SK-N-DZ (cell line): ENCODE results near the gene SLC12A9.
"Not testable (repeated sequence)": the region's sequence is repeated elsewhere in the genome, so short reads cannot be mapped to it uniquely, and the experiment has no call there.

Source experiments
- DNase-seq: peaks from one replicate; pipeline ENCODE4 v3.0.0-alpha.2; 2015; ENCODE audit warnings: low spot score
- small RNA-seq, 2 experiments: library from RNA; depleted of rRNA; stranded (forward); fragments of <200 nt; gene quantifications; one replicate each; pipeline ENCODE3, GENCODE V24; 2014

SLC12A9 gene

DNA sequence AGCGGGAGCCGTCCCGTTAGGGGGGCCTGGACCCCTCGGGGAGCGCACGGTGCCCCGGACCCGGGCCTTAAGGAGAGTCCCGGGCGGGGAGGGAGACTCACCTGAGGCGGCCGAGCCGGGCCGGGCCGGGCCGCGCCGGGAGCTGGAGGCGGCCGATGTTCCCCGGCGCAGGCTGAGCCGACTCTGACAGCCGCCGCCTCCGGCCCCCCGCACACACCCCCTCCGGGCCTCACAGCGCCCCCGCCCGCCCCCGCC is 43.1 kb downstream of the SLC12A9 start, which contains the start of gene ACHE:
ACHE (minus strand) TSS at position 188 of the 255 bp plus-strand sequence. CDS start 1,656 bp downstream, outside the sequence.
- no peak for DNase-seq

DNA sequence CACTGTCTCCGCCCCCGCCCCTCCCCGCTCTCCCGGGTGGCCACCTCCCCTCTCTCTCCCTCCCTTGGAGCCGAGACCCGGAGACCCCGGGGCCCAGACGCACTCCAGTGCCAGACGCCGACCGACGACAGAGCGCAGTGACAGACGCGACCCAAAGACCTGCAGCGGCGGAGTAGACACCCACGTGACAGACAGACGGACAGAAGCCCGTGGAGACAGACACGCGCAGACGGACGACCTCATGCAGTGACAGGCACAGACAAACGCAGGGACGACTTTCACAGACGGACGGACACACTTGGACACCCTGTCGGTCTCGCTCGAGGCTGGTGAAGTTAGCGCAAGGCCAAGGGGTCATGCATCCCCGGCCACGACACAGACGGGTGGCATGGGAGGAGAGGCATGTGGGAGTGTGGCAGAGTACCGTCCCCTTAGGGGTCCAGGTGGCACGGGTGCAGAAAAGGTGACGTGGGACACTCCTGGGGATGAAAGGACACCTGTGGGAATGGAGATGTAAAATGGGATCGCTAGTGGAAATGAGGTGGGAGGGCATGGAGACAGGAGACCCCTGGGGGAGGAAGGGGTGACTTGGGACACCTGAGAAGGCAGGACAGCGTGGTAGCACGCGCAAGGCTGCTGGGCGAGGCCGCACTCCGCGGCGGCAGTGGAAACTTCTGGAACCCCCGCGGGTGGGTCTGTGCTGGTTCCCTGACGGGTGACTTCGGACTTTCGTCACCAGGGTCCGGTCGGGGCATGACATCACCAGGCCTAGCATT is 43.6 kb downstream of the SLC12A9 start:
- no peak for DNase-seq

DNA sequence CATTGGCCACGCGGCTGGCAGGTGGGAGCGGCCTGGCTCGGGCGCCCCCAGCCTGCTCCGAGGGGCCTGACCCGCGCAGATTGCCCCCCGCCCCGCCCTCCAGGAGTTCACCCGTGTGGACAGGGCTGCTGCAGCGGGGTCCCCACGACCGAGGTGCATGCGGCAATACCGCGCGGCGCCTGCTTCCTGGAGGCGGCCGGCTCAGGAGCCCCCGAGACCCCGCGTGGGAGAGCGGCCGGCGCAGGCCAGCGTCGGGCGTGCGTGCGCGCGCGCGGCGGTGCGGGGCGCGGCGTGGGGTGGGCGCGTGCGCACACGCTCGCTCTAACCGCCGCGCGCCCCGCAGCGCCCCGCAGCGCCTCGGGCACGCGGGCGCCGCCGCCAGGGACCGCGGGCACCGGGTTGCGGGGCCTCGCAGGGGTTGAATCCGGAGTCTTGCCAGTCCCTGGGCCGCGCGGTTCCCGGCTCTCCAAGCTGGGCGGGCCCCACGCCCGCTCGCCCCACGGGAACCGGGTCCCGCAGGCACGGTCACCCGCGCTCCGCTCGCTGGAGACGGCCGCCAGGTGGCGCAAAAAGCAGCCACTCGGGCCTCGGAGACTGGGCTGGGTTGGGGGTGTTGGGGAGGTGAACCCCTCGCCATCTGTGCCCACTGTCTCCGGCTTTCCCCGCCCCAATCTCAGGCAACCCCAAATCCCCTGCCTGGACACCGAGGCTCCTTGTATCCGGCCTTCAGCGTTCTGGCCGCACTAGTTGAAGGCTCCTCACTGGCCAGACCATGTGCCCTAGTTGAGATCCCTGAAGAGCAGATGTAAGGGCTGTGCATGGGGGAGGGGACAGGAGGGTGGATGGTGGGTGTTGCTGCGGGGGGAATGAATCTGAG is 44.5 kb downstream of the SLC12A9 start:
- DNase-seq = no peak

DNA sequence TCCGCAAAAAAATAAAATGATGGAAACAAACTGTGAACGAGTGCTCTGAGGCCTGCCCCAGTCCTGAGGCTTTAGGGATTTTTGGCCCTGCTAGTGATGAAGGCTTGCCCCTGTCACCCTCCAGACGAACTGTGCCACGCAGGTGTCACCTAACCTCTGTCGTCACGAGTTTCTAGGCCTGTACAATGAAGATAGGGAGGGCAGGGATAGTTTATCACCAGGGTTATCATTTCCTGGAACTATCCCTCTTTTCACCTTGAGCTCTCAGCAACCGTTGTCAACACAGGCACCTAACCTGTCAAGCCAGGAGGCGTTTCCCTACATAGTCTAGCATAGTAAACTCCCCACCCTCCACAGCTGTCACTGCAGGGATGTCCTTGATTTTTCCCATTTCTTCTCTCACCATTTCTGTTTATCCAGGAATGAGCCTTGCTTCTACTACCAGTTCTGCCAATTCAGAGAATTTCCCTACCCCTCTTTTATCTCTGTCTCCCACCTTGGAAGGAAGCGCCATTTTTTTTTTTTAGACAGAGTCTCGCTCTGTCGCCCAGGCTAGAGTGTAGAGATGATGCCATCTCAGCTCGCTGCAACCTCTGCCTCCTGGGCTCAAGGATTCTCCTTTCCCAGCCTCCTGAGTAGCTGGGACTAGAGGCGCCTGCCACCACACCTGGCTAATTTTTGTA is 45.4 kb downstream of the SLC12A9 start:
- DNase-seq = no peak

DNA sequence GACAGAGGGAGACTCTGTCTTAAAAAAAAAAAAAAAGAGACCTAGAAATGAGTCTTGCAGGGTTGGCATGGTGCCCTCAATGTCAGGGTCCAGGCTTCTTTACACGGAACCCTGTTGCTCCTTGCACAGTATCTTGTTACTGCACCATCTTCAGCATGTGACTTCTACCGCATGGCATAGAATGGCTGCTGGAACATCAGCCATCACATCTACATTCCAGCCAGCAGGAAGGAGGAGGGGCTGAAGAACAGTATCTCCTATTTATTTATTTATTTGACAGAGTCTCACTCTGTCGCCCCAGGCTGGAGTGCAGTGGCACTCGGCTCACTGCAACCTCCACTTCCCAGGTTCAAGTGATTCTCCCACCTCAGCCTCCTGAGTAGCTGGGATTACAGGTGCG is 46.9 kb downstream of the SLC12A9 start:
- DNase-seq = no peak

GRCh38 chr7:100900978-100901377 is 48.5 kb downstream of the SLC12A9 start:
- DNase-seq = no peak

GRCh38 chr7:100901921-100902332 is 49.4 kb downstream of the SLC12A9 start:
- no peak for DNase-seq

- DNase-seq = no peak
Measured at GRCh38 chr7:100902638-100903037, 50.1 kb downstream of the SLC12A9 start.

GRCh38 chr7:100908512-100908911 is 56.0 kb downstream of the SLC12A9 start:
- DNase-seq = no peak

- not testable (repeated sequence) for DNase-seq
Measured at GRCh38 chr7:100910443-100910842, 57.9 kb downstream of the SLC12A9 start.

- no peak for DNase-seq
Measured at GRCh38 chr7:100911484-100911883, 59.0 kb downstream of the SLC12A9 start.

GRCh38 chr7:100914208-100914878 is 61.8 kb downstream of the SLC12A9 start:
- no peak for DNase-seq

DNA sequence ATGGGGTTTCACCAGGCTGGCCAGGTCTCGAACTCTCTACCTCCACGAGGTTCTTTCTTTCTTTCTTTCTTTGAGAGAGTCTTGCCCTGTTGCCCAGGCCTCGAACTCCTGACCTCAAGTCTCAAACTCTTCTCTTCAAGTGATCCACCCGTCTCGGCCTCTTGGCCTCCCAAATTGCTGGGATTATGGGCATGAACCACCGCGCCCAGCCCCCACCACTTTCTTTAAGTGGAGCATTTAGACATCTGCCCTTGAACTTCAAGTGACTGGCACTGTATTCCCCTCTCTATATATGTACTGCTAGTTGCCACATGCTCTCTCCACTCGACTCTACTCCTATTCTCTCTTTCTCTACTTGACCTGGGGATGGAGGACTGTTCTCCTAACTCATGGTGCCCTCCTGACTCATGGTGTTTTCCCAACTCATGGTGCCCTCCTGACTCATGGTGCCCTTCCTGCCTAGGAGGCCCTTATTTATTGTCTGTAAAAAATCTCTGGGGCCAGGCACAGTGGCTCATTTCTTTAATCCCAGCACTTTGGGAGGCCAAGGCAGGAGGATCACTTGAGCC is 62.5 kb downstream of the SLC12A9 start:
- no peak for DNase-seq

Small RNAs within 50 kb of the gene (small RNA-seq; reads per million reads assigned to genes)
- gene RN7SL549P (0 to 0.09 reads per million in 2 experiments), gene RN7SL750P (0 reads per million in 2 experiments)
